Tibial nerve (tissue), 4 donors: ENCODE data around the gene IRAK1. TPM values are rescaled to one million over a fixed set of nuclear protein-coding genes. Genes with fewer than 3 reads are reported as not detected.

Experiments used
- DNase-seq, 2 donors: peaks; one replicate each; pipeline ENCODE4 v3.0.0-alpha.2; 2019; ENCODE audit warnings: low spot score in 2 of 2
- H3K27ac ChIP-seq, 4 donors: fragments of 200-600 bp; sonication (generic) in 3 of 4; one replicate each; pipeline ENCODE4 v1.5.1; 2017 to 2019; ENCODE audit warnings: mild to moderate bottlenecking in 1 of 4
- H3K27me3 ChIP-seq, 2 donors: fragments of 200-600 bp; sonication (generic) in 1 of 2; one replicate each; pipeline versions ENCODE4 v1.5.1 to v1.6.0; 2017 to 2019
- H3K36me3 ChIP-seq, 3 donors: fragments of 200-600 bp; sonication (generic); one replicate each; pipeline ENCODE4 v1.5.1; 2018 to 2019
- H3K4me1 ChIP-seq, 4 donors: fragments of 200-600 bp; sonication (generic) in 3 of 4; one replicate each; pipeline ENCODE4 v1.5.1; 2017 to 2019
- H3K4me3 ChIP-seq, 4 donors: fragments of 200-600 bp; sonication (generic) in 3 of 4; one replicate each; pipeline ENCODE4 v1.5.1; 2017 to 2019; ENCODE audit warnings: mild to moderate bottlenecking in 1 of 4, moderate library complexity in 1 of 4
- H3K9me3 ChIP-seq, 4 donors: fragments of 200-600 bp; sonication (generic) in 3 of 4; one replicate each; pipeline ENCODE4 v1.5.1; 2017 to 2019
- CTCF ChIP-seq, 5 experiments: fragments of 200-600 bp in 3 of 5; fragments of 450-650 bp in 2 of 5; sonication (generic) in 3 of 5; IDR thresholded peaks; one replicate each; pipeline ENCODE4 v1.5.1; 2016 to 2019; ENCODE audit warnings: antibody characterized with exemption in 5 of 5, mild to moderate bottlenecking in 3 of 5, moderate library complexity in 2 of 5
- EP300 ChIP-seq, 2 donors: sonication (generic); formaldehyde crosslinking; IDR thresholded peaks; one replicate each; pipeline ENCODE4 v1.6.1; 2017; ENCODE audit warnings: antibody characterized with exemption in 2 of 2, mild to moderate bottlenecking in 1 of 2
- POLR2A ChIP-seq, 2 donors: fragments of 450-650 bp; IDR thresholded peaks; one replicate each; pipeline ENCODE4 v1.6.1; 2017; ENCODE audit warnings: antibody characterized with exemption in 2 of 2, mild to moderate bottlenecking in 2 of 2, moderate library complexity in 2 of 2
- WGBS, 2 donors: methylation state at CpG; one replicate each; pipeline ENCODE4 v1.1.5; 2018; 5-methylcytosine and 5-hydroxymethylcytosine counted together
- total RNA-seq, 4 donors: library from RNA; depleted of rRNA; stranded (reverse); fragments of >200 nt; gene quantifications; one replicate each; pipeline ENCODE4 v1.1.0, GENCODE V29; 2016

The IRAK1 gene
- total RNA-seq, 4 donors from 2014 or later = 50.7 to 127 (median 64.4) TPM

- H3K27me3 ChIP-seq = no peaks in the 10 kb centered on the region
- peaks cover 0 to 13% (median 0%) of the 10 kb centered on the region in 3 donors for H3K36me3 ChIP-seq
- H3K27ac ChIP-seq = peak overlapping the region in 2 of 4 donors; percentile 15 to 36
- 72 to 85% methylated on average over 7 to 8 of the region's 8 CpGs for WGBS, 2 donors
- no peak for DNase-seq
- H3K9me3 ChIP-seq = no peaks in the 10 kb centered on the region
- peaks cover 0 to 67% (median 8%) of the 10 kb centered on the region in 4 donors for H3K4me1 ChIP-seq
- no peak for TF ChIP-seq EP300 (IDR thresholded peaks at IDR 0.05)
- no peak for TF ChIP-seq CTCF (IDR thresholded peaks at IDR 0.05)
- TF ChIP-seq POLR2A (IDR thresholded peaks at IDR 0.05) = no peak
- H3K4me3 ChIP-seq = no peak overlapping the region
Observed at GRCh38 chrX:154025230-154025629, 5.5 kb upstream of the IRAK1 start.

GRCh38 chrX:154024271-154024670 is 4.6 kb upstream of the IRAK1 start:
- no peak for TF ChIP-seq CTCF (IDR thresholded peaks at IDR 0.05)
- no peak for TF ChIP-seq EP300 (IDR thresholded peaks at IDR 0.05)
- TF ChIP-seq POLR2A (IDR thresholded peaks at IDR 0.05) = no peak
- Histone ChIP-seq H3K27ac (peak overlapping the region in 1 of 4 donors; percentile 59), H3K9me3 (no peaks in the 10 kb centered on the region), H3K4me1 (peaks cover 0 to 61% (median 8%) of the 10 kb centered on the region in 4 donors), H3K27me3 (no peaks in the 10 kb centered on the region), H3K36me3 (peaks cover 0 to 8% (median 0%) of the 10 kb centered on the region in 3 donors), H3K4me3 (no peak overlapping the region)
- DNase-seq = no peak
- 77 to 92% methylated on average over 3 to 15 of the region's 15 CpGs for WGBS, 2 donors

GRCh38 chrX:154023276-154024000 is 3.7 kb upstream of the IRAK1 start:
- H3K36me3 ChIP-seq = peaks cover 0 to 8% (median 0%) of the 10 kb centered on the region in 3 donors
- H3K9me3 ChIP-seq = no peaks in the 10 kb centered on the region
- peak overlapping the region in 2 of 4 donors; percentile 18 to 59 for H3K27ac ChIP-seq
- no peaks in the 10 kb centered on the region for H3K27me3 ChIP-seq
- TF ChIP-seq POLR2A (IDR thresholded peaks at IDR 0.05) = no peak
- no peak for TF ChIP-seq CTCF (IDR thresholded peaks at IDR 0.05)
- TF ChIP-seq EP300 (IDR thresholded peaks at IDR 0.05) = no peak
- DNase-seq = no peak
- no peak overlapping the region for H3K4me3 ChIP-seq
- WGBS, 2 donors = 49 to 68% methylated on average over 19 to 27 of the region's 27 CpGs
- H3K4me1 ChIP-seq = peaks cover 0 to 59% (median 10%) of the 10 kb centered on the region in 4 donors

- no peak for TF ChIP-seq EP300 (IDR thresholded peaks at IDR 0.05)
- TF ChIP-seq CTCF (IDR thresholded peaks at IDR 0.05) = no peak
- TF ChIP-seq POLR2A (IDR thresholded peaks at IDR 0.05) = no peak
- no peaks in the 10 kb centered on the region for H3K9me3 ChIP-seq
- peak overlapping the region in 1 of 4 donors; percentile 59 for H3K27ac ChIP-seq
- H3K36me3 ChIP-seq = peaks cover 0 to 5% (median 0%) of the 10 kb centered on the region in 3 donors
- no peak for DNase-seq
- H3K4me1 ChIP-seq = peaks cover 0 to 60% (median 12%) of the 10 kb centered on the region in 4 donors
- H3K4me3 ChIP-seq = no peak overlapping the region
- 71 to 100% methylated on average over 2 to 5 of the region's 5 CpGs for WGBS, 2 donors
- H3K27me3 ChIP-seq = no peaks in the 10 kb centered on the region
Observed at GRCh38 chrX:154022108-154022507, 2.4 kb upstream of the IRAK1 start.

- Histone ChIP-seq H3K9me3 (no peaks in the 10 kb centered on the region), H3K27me3 (no peaks in the 10 kb centered on the region), H3K27ac (peak overlapping the region in 3 of 4 donors; percentile 85 to 90 (median 86)), H3K4me1 (peaks cover 0 to 59% (median 12%) of the 10 kb centered on the region in 4 donors), H3K36me3 (peaks cover 0 to 13% (median 0%) of the 10 kb centered on the region in 3 donors), H3K4me3 (no peak overlapping the region)
- no peak for TF ChIP-seq CTCF (IDR thresholded peaks at IDR 0.05)
- TF ChIP-seq EP300 (IDR thresholded peaks at IDR 0.05) = no peak
- no peak for TF ChIP-seq POLR2A (IDR thresholded peaks at IDR 0.05)
- WGBS, 2 donors = 73 to 84% methylated on average over 2 to 11 of the region's 11 CpGs
- no peak for DNase-seq
Observed at GRCh38 chrX:154021131-154021611, 1.5 kb upstream of the IRAK1 start.
